HL-60/S4 treated with phorbol 12-myristate 13-acetate at 8.2 ng/mL for 4 days and 3 days (cell line): ENCODE data around the gene KRT37.
"Not testable (repeated sequence)": the region's sequence is repeated elsewhere in the genome, so short reads cannot be mapped to it uniquely, and the experiment has no call there.

Source experiments
- in situ Hi-C: fragments of 300-500 bp; cut with MboI; formaldehyde crosslinking; loops from 2 replicates; pipeline ENCODE4 v1.15.0; 2022; ENCODE audit warnings: low sequenced_read_pairs

Gene KRT37

GRCh38 chr17:41407226-41407625, 17.2 kb downstream of the KRT37 start:
- in situ Hi-C loops, result no loop called here

GRCh38 chr17:41406205-41406604, 18.2 kb downstream of the KRT37 start:
- in situ Hi-C loops, result no loop called here

GRCh38 chr17:41404024-41404671, 20.2 kb downstream of the KRT37 start:
- in situ Hi-C loops, result no loop called here

- in situ Hi-C loops, result no loop called here
Measured at GRCh38 chr17:41403404-41404023, 20.9 kb downstream of the KRT37 start.

- in situ Hi-C loops, result no loop called here
Measured at GRCh38 chr17:41402161-41402560, 22.2 kb downstream of the KRT37 start.

GRCh38 chr17:41396996-41397660, 27.3 kb downstream of the KRT37 start, which contains the start of gene KRT31:
TSS of gene KRT31 (minus strand) at chr17:41397608. CDS start at chr17:41397539, 69 bp downstream.
- in situ Hi-C loops, result no loop called here

GRCh38 chr17:41396340-41396739, 28.0 kb downstream of the KRT37 start:
- in situ Hi-C loops, result no loop called here

- in situ Hi-C loops, result no loop called here
Measured at GRCh38 chr17:41395611-41396010, 28.8 kb downstream of the KRT37 start.

- in situ Hi-C loops, result not testable (repeated sequence)
Measured at GRCh38 chr17:41395044-41395443, 29.3 kb downstream of the KRT37 start.

GRCh38 chr17:41394254-41394996, 30.0 kb downstream of the KRT37 start:
- in situ Hi-C loops, result no loop called here

- in situ Hi-C loops, result no loop called here
Measured at GRCh38 chr17:41393826-41394225, 30.6 kb downstream of the KRT37 start.

GRCh38 chr17:41393294-41393693, 31.1 kb downstream of the KRT37 start:
- in situ Hi-C loops, result no loop called here

- in situ Hi-C loops, result no loop called here
Measured at GRCh38 chr17:41392278-41392677, 32.1 kb downstream of the KRT37 start.

- in situ Hi-C loops, result no loop called here
Measured at GRCh38 chr17:41391535-41391934, 32.9 kb downstream of the KRT37 start.

GRCh38 chr17:41390411-41390938, 33.9 kb downstream of the KRT37 start:
- in situ Hi-C loops, result no loop called here

GRCh38 chr17:41387670-41388069, 36.7 kb downstream of the KRT37 start:
- in situ Hi-C loops, result no loop called here

- in situ Hi-C loops, result no loop called here
Measured at GRCh38 chr17:41386227-41386626, 38.2 kb downstream of the KRT37 start.

GRCh38 chr17:41383690-41384089, 40.7 kb downstream of the KRT37 start:
- in situ Hi-C loops, result no loop called here

GRCh38 chr17:41382394-41382793, 42.0 kb downstream of the KRT37 start:
- in situ Hi-C loops, result no loop called here

GRCh38 chr17:41381943-41382342, 42.4 kb downstream of the KRT37 start, which contains the start of gene KRT34:
TSS of gene KRT34 (minus strand) at chr17:41382306. CDS start at chr17:41382246, 60 bp downstream.
- in situ Hi-C loops, result not testable (repeated sequence)

GRCh38 chr17:41380091-41380490, 44.3 kb downstream of the KRT37 start:
- in situ Hi-C loops, result not testable (repeated sequence)
